ENCODE results near the gene CCNB1IP1. TPM values are rescaled to one million over a fixed set of nuclear protein-coding genes. Genes with fewer than 3 reads are reported as not detected.
"Not testable (repeated sequence)": the region's sequence is repeated elsewhere in the genome, so short reads cannot be mapped to it uniquely, and the experiment has no call there.

Gene CCNB1IP1
- polyA plus RNA-seq (ENCODE audit: low read depth in 6 of 6): 10 to 100 TPM; 24.9 to 44.6 (median 32.7) TPM

- Mint-ChIP-seq H3K27ac (peak within 1 kb of the TSS; percentile 84 to 95 (median 86)), H3K36me3 (no peaks in the 10 kb centered on the region), H3K27me3 (no peaks in the 10 kb centered on the region), H3K4me3 (peak within 1 kb of the TSS; percentile 90 to 100 (median 94)), H3K4me1 (peaks cover 16 to 29% (median 26%) of the 10 kb centered on the region in 3 donors), H3K9me3 (no peaks in the 10 kb centered on the region)
- DNase-seq: peak; percentile 70
- peak; percentile 98 to 99 for ATAC-seq (ENCODE audit: low read depth in 2 of 2)
Observed at GRCh38 chr14:20332788-20333493, at the start of gene CCNB1IP1. Gene CCNB1IP1, minus strand, starts transcription at chr14:20333279. Its CDS starts 16,756 bp downstream, at chr14:20316523.

GRCh38 chr14:20382526-20382925, 49.4 kb upstream of the CCNB1IP1 start:
- peaks cover 17 to 42% of the 10 kb centered on the region in 2 donors for H3K36me3 Mint-ChIP-seq
- no peaks in the 10 kb centered on the region for H3K9me3 Mint-ChIP-seq
- no peak for ATAC-seq (ENCODE audit: low read depth in 2 of 2)
- H3K27ac Mint-ChIP-seq: peak overlapping the region in 2 of 6 donors; percentile 6 to 73
- no peak overlapping the region for H3K4me3 Mint-ChIP-seq
- H3K4me1 Mint-ChIP-seq: peaks cover 0 to 4% (median under 1%) of the 10 kb centered on the region in 3 donors
- H3K27me3 Mint-ChIP-seq: no peaks in the 10 kb centered on the region
- no peak for DNase-seq

GRCh38 chr14:20381341-20381740, 48.3 kb upstream of the CCNB1IP1 start:
- Mint-ChIP-seq H3K36me3 (peaks cover 17 to 49% of the 10 kb centered on the region in 2 donors), H3K27ac (peak overlapping the region in 4 of 6 donors; percentile 20 to 87 (median 42)), H3K4me3 (peak overlapping the region in 1 of 8 donors; percentile 31), H3K9me3 (no peaks in the 10 kb centered on the region), H3K4me1 (peaks cover 0 to 4% (median 0%) of the 10 kb centered on the region in 3 donors), H3K27me3 (no peaks in the 10 kb centered on the region)
- no peak for ATAC-seq (ENCODE audit: low read depth in 2 of 2)
- DNase-seq: no peak

GRCh38 chr14:20380681-20381080, 47.6 kb upstream of the CCNB1IP1 start:
- no peaks in the 10 kb centered on the region for H3K9me3 Mint-ChIP-seq
- ATAC-seq (ENCODE audit: low read depth in 2 of 2) (no peak), DNase-seq (no peak)
- H3K4me3 Mint-ChIP-seq: no peak overlapping the region
- H3K4me1 Mint-ChIP-seq: peaks cover 0 to 4% (median 1%) of the 10 kb centered on the region in 3 donors
- H3K27me3 Mint-ChIP-seq: no peaks in the 10 kb centered on the region
- H3K27ac Mint-ChIP-seq: peak overlapping the region in 2 of 6 donors; percentile 30 to 87
- peaks cover 17 to 55% of the 10 kb centered on the region in 2 donors for H3K36me3 Mint-ChIP-seq

- Mint-ChIP-seq H3K9me3 (no peaks in the 10 kb centered on the region), H3K4me1 (peaks cover 0 to 4% (median 4%) of the 10 kb centered on the region in 3 donors), H3K36me3 (peaks cover 17 to 58% of the 10 kb centered on the region in 2 donors), H3K27me3 (no peaks in the 10 kb centered on the region), H3K4me3 (no peak overlapping the region), H3K27ac (no peak overlapping the region)
- DNase-seq (no peak), ATAC-seq (ENCODE audit: low read depth in 2 of 2) (no peak)
Observed at GRCh38 chr14:20379743-20380142, 46.7 kb upstream of the CCNB1IP1 start.

GRCh38 chr14:20377171-20377570, 44.1 kb upstream of the CCNB1IP1 start:
- Mint-ChIP-seq H3K27me3 (no peaks in the 10 kb centered on the region), H3K4me1 (peaks cover 0 to 4% (median 3%) of the 10 kb centered on the region in 3 donors), H3K36me3 (peaks cover 30 to 64% of the 10 kb centered on the region in 2 donors), H3K27ac (no peak overlapping the region), H3K4me3 (no peak overlapping the region), H3K9me3 (no peaks in the 10 kb centered on the region)
- ATAC-seq (ENCODE audit: low read depth in 2 of 2): no peak
- no peak for DNase-seq

GRCh38 chr14:20376071-20376588, 43.1 kb upstream of the CCNB1IP1 start:
- Mint-ChIP-seq H3K36me3 (peaks cover 34 to 67% of the 10 kb centered on the region in 2 donors), H3K9me3 (no peaks in the 10 kb centered on the region), H3K4me3 (no peak overlapping the region), H3K27me3 (no peaks in the 10 kb centered on the region), H3K4me1 (peaks cover 0 to 4% (median 3%) of the 10 kb centered on the region in 3 donors), H3K27ac (peak overlapping the region in 1 of 6 donors; percentile 70)
- no peak for DNase-seq
- no peak for ATAC-seq (ENCODE audit: low read depth in 2 of 2)

GRCh38 chr14:20375471-20375870, 42.4 kb upstream of the CCNB1IP1 start:
- Mint-ChIP-seq H3K9me3 (no peaks in the 10 kb centered on the region), H3K36me3 (peaks cover 30 to 61% of the 10 kb centered on the region in 2 donors), H3K4me3 (peak overlapping the region in 1 of 8 donors; percentile 70), H3K4me1 (peaks cover 0 to 4% (median 3%) of the 10 kb centered on the region in 3 donors), H3K27me3 (no peaks in the 10 kb centered on the region), H3K27ac (peak overlapping the region in 2 of 6 donors; percentile 61 to 62)
- DNase-seq (no peak), ATAC-seq (ENCODE audit: low read depth in 2 of 2) (no peak)

GRCh38 chr14:20372796-20373195, 39.7 kb upstream of the CCNB1IP1 start:
- no peak overlapping the region for H3K4me3 Mint-ChIP-seq
- peaks cover 0 to 8% (median 5%) of the 10 kb centered on the region in 3 donors for H3K4me1 Mint-ChIP-seq
- peak overlapping the region in 2 of 6 donors; percentile 76 to 79 for H3K27ac Mint-ChIP-seq
- DNase-seq (no peak), ATAC-seq (ENCODE audit: low read depth in 2 of 2) (no peak)
- H3K27me3 Mint-ChIP-seq: no peaks in the 10 kb centered on the region
- H3K36me3 Mint-ChIP-seq: peaks cover 38 to 64% of the 10 kb centered on the region in 2 donors
- H3K9me3 Mint-ChIP-seq: peaks cover 0 to 3% (median 0%) of the 10 kb centered on the region in 7 donors

GRCh38 chr14:20365928-20366327, 32.8 kb upstream of the CCNB1IP1 start:
- Mint-ChIP-seq H3K36me3 (peaks cover 20 to 25% of the 10 kb centered on the region in 2 donors), H3K4me3 (no peak overlapping the region), H3K9me3 (peaks cover 0 to 4% (median 0%) of the 10 kb centered on the region in 7 donors), H3K27ac (no peak overlapping the region), H3K4me1 (peaks cover 0 to 8% (median 2%) of the 10 kb centered on the region in 3 donors), H3K27me3 (no peaks in the 10 kb centered on the region)
- ATAC-seq (ENCODE audit: low read depth in 2 of 2) (no peak), DNase-seq (no peak)

- not testable (repeated sequence) for H3K9me3 Mint-ChIP-seq; ATAC-seq (ENCODE audit: low read depth in 2 of 2); DNase-seq; H3K4me3 Mint-ChIP-seq; H3K27me3 Mint-ChIP-seq
- Mint-ChIP-seq H3K36me3 (peaks cover 0 to 35% of the 10 kb centered on the region in 2 donors), H3K4me1 (peaks cover 5 to 17% (median 10%) of the 10 kb centered on the region in 3 donors), H3K27ac (peak overlapping the region in 4 of 6 donors; percentile 36 to 77 (median 54))
Observed at GRCh38 chr14:20358474-20358873, 25.4 kb upstream of the CCNB1IP1 start.

- H3K9me3 Mint-ChIP-seq: no peaks in the 10 kb centered on the region
- ATAC-seq (ENCODE audit: low read depth in 2 of 2): no peak
- DNase-seq: no peak
- peak overlapping the region in 2 of 6 donors; percentile 15 to 79 for H3K27ac Mint-ChIP-seq
- no peak overlapping the region for H3K4me3 Mint-ChIP-seq
- H3K4me1 Mint-ChIP-seq: peaks cover 5 to 13% (median 10%) of the 10 kb centered on the region in 3 donors
- peaks cover 0 to 30% of the 10 kb centered on the region in 2 donors for H3K36me3 Mint-ChIP-seq
- no peaks in the 10 kb centered on the region for H3K27me3 Mint-ChIP-seq
Observed at GRCh38 chr14:20356422-20356821, 23.3 kb upstream of the CCNB1IP1 start.

- no peaks in the 10 kb centered on the region for H3K27me3 Mint-ChIP-seq
- no peak for DNase-seq
- no peak overlapping the region for H3K4me3 Mint-ChIP-seq
- no peaks in the 10 kb centered on the region for H3K9me3 Mint-ChIP-seq
- H3K27ac Mint-ChIP-seq: peak overlapping the region in 1 of 6 donors; percentile 7
- no peak for ATAC-seq (ENCODE audit: low read depth in 2 of 2)
- H3K36me3 Mint-ChIP-seq: peaks cover 0 to 4% of the 10 kb centered on the region in 2 donors
- H3K4me1 Mint-ChIP-seq: no peaks in the 10 kb centered on the region
Observed at GRCh38 chr14:20350860-20351259, 17.8 kb upstream of the CCNB1IP1 start.

- H3K27me3 Mint-ChIP-seq: no peaks in the 10 kb centered on the region
- H3K27ac Mint-ChIP-seq: peak overlapping the region in 1 of 6 donors; percentile 7
- no peaks in the 10 kb centered on the region for H3K9me3 Mint-ChIP-seq
- ATAC-seq (ENCODE audit: low read depth in 2 of 2) (no peak), DNase-seq (no peak)
- H3K36me3 Mint-ChIP-seq: no peaks in the 10 kb centered on the region
- no peak overlapping the region for H3K4me3 Mint-ChIP-seq
- H3K4me1 Mint-ChIP-seq: no peaks in the 10 kb centered on the region
Observed at GRCh38 chr14:20350282-20350681, 17.2 kb upstream of the CCNB1IP1 start.
